H54 (cell line): ENCODE data around the gene TSPEAR.
"Not testable (repeated sequence)": the region's sequence is repeated elsewhere in the genome, so short reads cannot be mapped to it uniquely, and the experiment has no call there.

Experiments used
- DNase-seq: peaks from one replicate; pipeline ENCODE4 v3.0.0; 2011; ENCODE audit warnings: low spot score, mixed read lengths; ENCODE audit not compliant: insufficient read length
- FAIRE-seq: peaks from 3 replicates; lab custom pipeline; 2011; peaks lifted over from hg19 to GRCh38; lab: Jason Lieb, UNC
- POLR2A ChIP-seq: IDR thresholded peaks from 2 replicates; pipeline ENCODE4 v1.6.1; 2011; ENCODE audit warnings: low read depth, mild to moderate bottlenecking, low read length

TSPEAR gene

GRCh38 chr21:44572959-44573583, 138.3 kb downstream of the TSPEAR start:
- FAIRE-seq: no peak
- no peak for TF ChIP-seq POLR2A
- DNase-seq: peak; percentile 31

- TF ChIP-seq POLR2A: no peak
- DNase-seq (no peak), FAIRE-seq (no peak)
Measured at GRCh38 chr21:44571844-44572782, 139.3 kb downstream of the TSPEAR start.

GRCh38 chr21:44571296-44571695, 140.1 kb downstream of the TSPEAR start:
- DNase-seq (no peak), FAIRE-seq (no peak)
- no peak for TF ChIP-seq POLR2A

GRCh38 chr21:44569861-44570517, 141.4 kb downstream of the TSPEAR start:
- DNase-seq (no peak), FAIRE-seq (no peak)
- no peak for TF ChIP-seq POLR2A

GRCh38 chr21:44568667-44569556, 142.5 kb downstream of the TSPEAR start:
- TF ChIP-seq POLR2A: no peak
- FAIRE-seq (no peak), DNase-seq (no peak)

GRCh38 chr21:44568261-44568660, 143.1 kb downstream of the TSPEAR start:
- FAIRE-seq: no peak
- DNase-seq: no peak
- no peak for TF ChIP-seq POLR2A

- DNase-seq (no peak), FAIRE-seq (no peak)
- TF ChIP-seq POLR2A: no peak
Measured at GRCh38 chr21:44567481-44568171, 143.7 kb downstream of the TSPEAR start.

- no peak for DNase-seq
- no peak for FAIRE-seq
- no peak for TF ChIP-seq POLR2A
Measured at GRCh38 chr21:44566403-44566802, 145.0 kb downstream of the TSPEAR start.

GRCh38 chr21:44564886-44565598, 146.3 kb downstream of the TSPEAR start:
- TF ChIP-seq POLR2A: no peak
- FAIRE-seq (no peak), DNase-seq (no peak)

GRCh38 chr21:44564099-44564498, 147.3 kb downstream of the TSPEAR start:
- DNase-seq (no peak), FAIRE-seq (no peak)
- no peak for TF ChIP-seq POLR2A

- no peak for DNase-seq
- no peak for TF ChIP-seq POLR2A
- FAIRE-seq: no peak
Measured at GRCh38 chr21:44558695-44559094, 152.7 kb downstream of the TSPEAR start, which contains the start of gene KRTAP10-3. KRTAP10-3 (minus strand) TSS chr21:44558795; CDS start chr21:44558715, 80 bp downstream.

GRCh38 chr21:44558329-44558675, 153.1 kb downstream of the TSPEAR start:
- not testable (repeated sequence) for DNase-seq

More at GRCh38 chr21:44558329-44558675, 153.1 kb downstream of the TSPEAR start:
- FAIRE-seq: not testable (repeated sequence)
